Testis (tissue), 2 donors: Measurements from ENCODE around the gene NCOA4.

ENCODE experiments used
- CTCF ChIP-seq, 3 experiments: fragments of 450-650 bp in 2 of 3; fragments of 200-600 bp in 1 of 3; sonication (generic) in 1 of 3; IDR thresholded peaks; one replicate each; pipeline ENCODE4 v1.5.1; 2016 to 2019; ENCODE audit warnings: antibody characterized with exemption in 3 of 3, mild to moderate bottlenecking in 2 of 3, moderate library complexity in 1 of 3
- POLR2A ChIP-seq: fragments of 450-650 bp; IDR thresholded peaks from one replicate; pipeline ENCODE4 v1.6.1; 2017; ENCODE audit warnings: antibody characterized with exemption, mild to moderate bottlenecking, moderate library complexity

- TF ChIP-seq CTCF (IDR thresholded peaks at IDR 0.05) (no peak), POLR2A (no peak)
These were observed 17.7 kb downstream of the NCOA4 start for GRCh38 chr10:46012746-46013145.
